GM18499 (cell line): ENCODE measurements around the gene UXT.
A peak's percentile ranks its signal among the peaks of the same experiment; 100 is the strongest.
"Not testable (repeated sequence)": the region's sequence is repeated elsewhere in the genome, so short reads cannot be mapped to it uniquely, and the experiment has no call there.

Experiments used
- ATAC-seq: cut with Tn5 transposase; IDR thresholded peaks from one replicate; pipeline ENCODE4 v1.9.1; 2021; ENCODE audit warnings: moderate number of reproducible peaks; ENCODE audit not compliant: insufficient read depth, unreplicated experiment

UXT gene

GRCh38 chrX:47658684-47659420 is at the start of gene UXT:
Gene UXT, minus strand, starts transcription at chrX:47659180. Its CDS starts 253 bp downstream, at chrX:47658927.
- peak; percentile 49 for ATAC-seq

GRCh38 chrX:47707031-47707780 is 48.2 kb upstream of the UXT start:
- no peak for ATAC-seq

- ATAC-seq, result no peak
These were observed 47.6 kb upstream of the UXT start for GRCh38 chrX:47706575-47706974.

- no peak for ATAC-seq
These were observed 45.8 kb upstream of the UXT start for GRCh38 chrX:47704736-47705135.

- ATAC-seq, result no peak
These were observed 38.2 kb upstream of the UXT start for GRCh38 chrX:47697181-47697580.

GRCh38 chrX:47690175-47690574 is 31.2 kb upstream of the UXT start:
- ATAC-seq, result no peak

- no peak for ATAC-seq
These were observed 28.3 kb upstream of the UXT start for GRCh38 chrX:47687263-47687662.

- ATAC-seq, result no peak
These were observed 24.8 kb upstream of the UXT start for GRCh38 chrX:47683829-47684205.

GRCh38 chrX:47683184-47683828 is 24.3 kb upstream of the UXT start:
- ATAC-seq, result no peak

GRCh38 chrX:47675959-47676859 is 17.2 kb upstream of the UXT start:
- ATAC-seq, result not testable (repeated sequence)

- ATAC-seq, result no peak
These were observed 15.8 kb upstream of the UXT start for GRCh38 chrX:47674776-47675175.

GRCh38 chrX:47665797-47666196 is 6.8 kb upstream of the UXT start:
- not testable (repeated sequence) for ATAC-seq

GRCh38 chrX:47664737-47665136 is 5.8 kb upstream of the UXT start:
- no peak for ATAC-seq

- no peak for ATAC-seq
These were observed 3.2 kb upstream of the UXT start for GRCh38 chrX:47662144-47662657.

GRCh38 chrX:47661539-47661938 is 2.6 kb upstream of the UXT start:
- no peak for ATAC-seq

GRCh38 chrX:47659421-47659726 is 394 bp upstream of the UXT start:
- ATAC-seq, result no peak

GRCh38 chrX:47658301-47658683 is 688 bp downstream of the UXT start:
- ATAC-seq, result no peak

GRCh38 chrX:47651043-47651905 is 7.7 kb downstream of the UXT start:
- ATAC-seq, result peak; percentile 65
